ENCODE data around the gene KCNIP4. TPM values are rescaled to one million over a fixed set of nuclear protein-coding genes. Genes with fewer than 3 reads are reported as not detected.

KCNIP4 gene
- total and polyA plus RNA-seq, 2 of the 8 experiments (the other 6 are each of a cell fraction or from before 2014, with no cell fraction given) = 0.06 TPM; not detected in 1

- TF ChIP-seq CHD7 (IDR thresholded peaks at IDR 0.05; ENCODE audit: insufficient replicate concordance, low read length) (no peak), POLR2AphosphoS5 (IDR thresholded peaks at IDR 0.05; ENCODE audit: low read depth, low read length) (no peak), SP2 (IDR thresholded peaks at IDR 0.05; ENCODE audit: low read length) (no peak), SUZ12 (IDR thresholded peaks at IDR 0.05; ENCODE audit: low read length) (no peak), POU5F1 (IDR thresholded peaks at IDR 0.05; ENCODE audit: low read depth, low read length) (no peak), CREB1 (IDR thresholded peaks at IDR 0.05) (no peak), HDAC6 (IDR thresholded peaks at IDR 0.05; ENCODE audit: low read depth, low read length) (no peak), JUN (IDR thresholded peaks at IDR 0.05; ENCODE audit: low read depth, low read length) (no peak), RFX5 (IDR thresholded peaks at IDR 0.05; ENCODE audit: borderline replicate concordance, low read depth, low read length) (no peak), TBP (IDR thresholded peaks at IDR 0.05; ENCODE audit: low read depth, low read length) (no peak)
These were observed 1116.8 kb downstream of the KCNIP4 start (continued) for GRCh38 chr4:20831746-20832145.

All from H1 (cell line).